Astrocyte (in vitro differentiated cells and primary cell): ENCODE measurements around the gene RMND5B. TPM values are rescaled to one million over a fixed set of nuclear protein-coding genes. Genes with fewer than 3 reads are reported as not detected.

Experiments
- DNase-seq: peaks from one replicate; pipeline ENCODE4 v3.0.0-alpha.2; 2010; ENCODE audit warnings: low read depth
- FAIRE-seq: peaks from 2 replicates; lab custom pipeline; 2011; peaks lifted over from hg19 to GRCh38; lab: Jason Lieb, UNC
- H2AFZ ChIP-seq: 2 replicates; pipeline ENCODE4 v1.6.0; 2012; ENCODE audit warnings: low read depth, low read length, inconsistent platforms
- H3K27ac ChIP-seq: 2 replicates; pipeline ENCODE4 v1.5.1; 2011; ENCODE audit warnings: low read depth, low read length, inconsistent platforms
- H3K27me3 ChIP-seq: 2 replicates; pipeline ENCODE4 v1.6.0; 2011; ENCODE audit warnings: low read length, inconsistent platforms; ENCODE audit not compliant: insufficient read depth
- H3K36me3 ChIP-seq: 2 replicates; pipeline ENCODE4 v1.5.1; 2011; ENCODE audit warnings: low read length, inconsistent platforms; ENCODE audit not compliant: insufficient read depth
- H3K4me1 ChIP-seq: 2 replicates; pipeline ENCODE4 v1.5.1; 2011; ENCODE audit warnings: low read length, inconsistent platforms; ENCODE audit not compliant: insufficient read depth
- H3K4me2 ChIP-seq: 2 replicates; pipeline ENCODE4 v1.6.0; 2012; ENCODE audit warnings: low read length, inconsistent platforms
- H3K4me3 ChIP-seq: 2 replicates; pipeline ENCODE4 v1.5.1; 2011; ENCODE audit warnings: low read depth, mild to moderate bottlenecking, low read length, inconsistent platforms; ENCODE audit not compliant: insufficient read depth
- H3K79me2 ChIP-seq: 2 replicates; pipeline ENCODE4 v1.6.0; 2012; ENCODE audit warnings: mild to moderate bottlenecking, low read length, inconsistent platforms; ENCODE audit not compliant: insufficient read depth
- H3K9ac ChIP-seq: 2 replicates; pipeline ENCODE4 v1.6.0; 2012; ENCODE audit warnings: mild to moderate bottlenecking, low read length, inconsistent platforms
- H3K9me3 ChIP-seq: 2 replicates; pipeline ENCODE4 v1.5.1; 2012; ENCODE audit warnings: low read depth, mild to moderate bottlenecking, low read length, inconsistent platforms; ENCODE audit not compliant: insufficient read depth
- H4K20me1 ChIP-seq: 2 replicates; pipeline ENCODE4 v1.6.0; 2012; ENCODE audit warnings: low read length, inconsistent platforms; ENCODE audit not compliant: insufficient read depth
- H3K27ac Mint-ChIP-seq: one replicate; pipeline ENCODE4 v1.8.0; 2021; ENCODE audit warnings: mild to moderate bottlenecking, mixed read lengths; ENCODE audit not compliant: unreplicated experiment
- H3K27me3 Mint-ChIP-seq: one replicate; pipeline ENCODE4 v1.8.0; 2021; ENCODE audit warnings: low read depth, mixed read lengths; ENCODE audit not compliant: unreplicated experiment
- H3K36me3 Mint-ChIP-seq: one replicate; pipeline ENCODE4 v1.8.0; 2021; ENCODE audit warnings: low read depth, mixed read lengths; ENCODE audit not compliant: unreplicated experiment
- H3K4me1 Mint-ChIP-seq: one replicate; pipeline ENCODE4 v1.8.0; 2021; ENCODE audit warnings: low read depth, mixed read lengths; ENCODE audit not compliant: unreplicated experiment
- H3K4me3 Mint-ChIP-seq: one replicate; pipeline ENCODE4 v1.8.0; 2021; ENCODE audit warnings: mild to moderate bottlenecking, moderate library complexity, mixed read lengths; ENCODE audit not compliant: unreplicated experiment
- H3K9me3 Mint-ChIP-seq: one replicate; pipeline ENCODE4 v1.8.0; 2021; ENCODE audit warnings: mild to moderate bottlenecking, mixed read lengths; ENCODE audit not compliant: unreplicated experiment
- EZH2 ChIP-seq: IDR thresholded peaks from 2 replicates; pipeline ENCODE4 v1.6.1; 2012; ENCODE audit warnings: mild to moderate bottlenecking, low read length, inconsistent platforms; ENCODE audit not compliant: insufficient read depth
- total RNA-seq: library from RNA; stranded (reverse); gene quantifications from 2 replicates; pipeline ENCODE4 v1.2.1, GENCODE V29; 2021
- TF ChIP-seq, protein P1 (sequence below): IDR thresholded peaks from 2 replicates; pipeline ENCODE4 v1.5.1; 2011; ENCODE audit warnings: low read depth, mild to moderate bottlenecking, inconsistent platforms, low read length, moderate library complexity; ENCODE audit not compliant: insufficient read depth

The RMND5B gene
- total RNA-seq, 1 donor from 2014 or later = 14.3 TPM

DNA sequence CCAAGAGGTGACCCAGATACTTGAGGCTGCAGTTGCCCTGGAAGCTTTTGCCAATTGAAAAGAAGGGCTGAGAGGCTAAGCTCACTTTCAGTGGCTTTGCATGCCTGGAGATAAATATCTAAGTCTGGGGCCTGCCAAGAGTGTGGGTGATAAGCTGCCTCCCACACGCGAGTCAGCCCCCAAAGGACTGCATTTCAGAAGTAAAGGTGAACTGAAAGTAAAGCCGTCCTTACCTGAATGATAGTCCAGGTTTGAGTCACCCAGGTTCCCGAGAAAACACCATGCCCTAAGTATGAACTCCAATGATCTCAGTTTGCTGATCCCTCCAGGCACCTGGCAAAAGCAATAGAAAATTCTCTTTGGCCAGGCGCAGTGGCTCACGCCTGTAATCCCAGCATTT, 40.0 kb upstream of the RMND5B start:
- Histone ChIP-seq H3K27me3 (no peaks in the 10 kb centered on the region), H3K4me3 (no peak overlapping the region), H3K27ac (no peak overlapping the region), H3K79me2 (no peaks in the 10 kb centered on the region), H2AFZ (no peak overlapping the region), H3K36me3 (no peaks in the 10 kb centered on the region), H4K20me1 (no peaks in the 10 kb centered on the region), H3K4me1 (no peaks in the 10 kb centered on the region), H3K4me2 (no peak overlapping the region), H3K9ac (no peak overlapping the region), H3K9me3 (peaks cover 3% of the 10 kb centered on the region)
- TF ChIP-seq EZH2 = no peak
- TF ChIP-seq, protein P1, sequence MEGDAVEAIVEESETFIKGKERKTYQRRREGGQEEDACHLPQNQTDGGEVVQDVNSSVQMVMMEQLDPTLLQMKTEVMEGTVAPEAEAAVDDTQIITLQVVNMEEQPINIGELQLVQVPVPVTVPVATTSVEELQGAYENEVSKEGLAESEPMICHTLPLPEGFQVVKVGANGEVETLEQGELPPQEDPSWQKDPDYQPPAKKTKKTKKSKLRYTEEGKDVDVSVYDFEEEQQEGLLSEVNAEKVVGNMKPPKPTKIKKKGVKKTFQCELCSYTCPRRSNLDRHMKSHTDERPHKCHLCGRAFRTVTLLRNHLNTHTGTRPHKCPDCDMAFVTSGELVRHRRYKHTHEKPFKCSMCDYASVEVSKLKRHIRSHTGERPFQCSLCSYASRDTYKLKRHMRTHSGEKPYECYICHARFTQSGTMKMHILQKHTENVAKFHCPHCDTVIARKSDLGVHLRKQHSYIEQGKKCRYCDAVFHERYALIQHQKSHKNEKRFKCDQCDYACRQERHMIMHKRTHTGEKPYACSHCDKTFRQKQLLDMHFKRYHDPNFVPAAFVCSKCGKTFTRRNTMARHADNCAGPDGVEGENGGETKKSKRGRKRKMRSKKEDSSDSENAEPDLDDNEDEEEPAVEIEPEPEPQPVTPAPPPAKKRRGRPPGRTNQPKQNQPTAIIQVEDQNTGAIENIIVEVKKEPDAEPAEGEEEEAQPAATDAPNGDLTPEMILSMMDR = no peak
- H3K27ac Mint-ChIP-seq = no peak overlapping the region
- DNase-seq (no peak), FAIRE-seq (no peak)
- H3K4me1 Mint-ChIP-seq = no peaks in the 10 kb centered on the region
- peaks cover 8% of the 10 kb centered on the region for H3K27me3 Mint-ChIP-seq
- H3K36me3 Mint-ChIP-seq = no peaks in the 10 kb centered on the region
- peaks cover 11% of the 10 kb centered on the region for H3K9me3 Mint-ChIP-seq
- H3K4me3 Mint-ChIP-seq = no peak overlapping the region

DNA sequence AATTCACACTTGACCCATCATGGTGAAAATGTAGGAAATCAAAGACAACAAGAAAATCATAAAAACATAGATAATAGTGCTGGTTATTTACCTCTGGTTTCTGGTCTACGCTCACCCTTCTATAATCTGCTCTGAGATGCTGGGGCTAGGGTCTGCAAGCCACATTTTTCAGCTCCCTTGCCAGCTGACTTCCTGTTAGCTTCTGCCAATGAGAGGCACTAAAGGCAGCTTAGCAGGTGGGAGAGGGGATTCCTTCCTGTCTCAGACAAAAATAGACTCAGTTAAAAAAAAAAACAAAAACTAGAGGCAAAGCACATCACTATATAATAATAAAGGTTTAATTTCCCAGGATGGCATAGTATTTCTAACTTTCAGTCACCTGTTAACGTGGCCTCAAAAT, 37.7 kb upstream of the RMND5B start:
- H3K4me2 ChIP-seq = no peak overlapping the region
- no peaks in the 10 kb centered on the region for H3K4me1 ChIP-seq
- Mint-ChIP-seq H3K27me3 (peaks cover 16% of the 10 kb centered on the region), H3K9me3 (peaks cover 13% of the 10 kb centered on the region), H3K4me1 (no peaks in the 10 kb centered on the region), H3K27ac (no peak overlapping the region), H3K36me3 (no peaks in the 10 kb centered on the region), H3K4me3 (no peak overlapping the region)
- H4K20me1 ChIP-seq = no peaks in the 10 kb centered on the region
- no peaks in the 10 kb centered on the region for H3K27me3 ChIP-seq
- no peak overlapping the region for H2AFZ ChIP-seq
- no peak overlapping the region for H3K27ac ChIP-seq
- no peak for FAIRE-seq
- H3K4me3 ChIP-seq = no peak overlapping the region
- peaks cover 3% of the 10 kb centered on the region for H3K9me3 ChIP-seq
- no peak for TF ChIP-seq EZH2
- TF ChIP-seq, protein P1 = no peak
- no peak overlapping the region for H3K9ac ChIP-seq
- no peaks in the 10 kb centered on the region for H3K79me2 ChIP-seq
- H3K36me3 ChIP-seq = no peaks in the 10 kb centered on the region
- no peak for DNase-seq

DNA sequence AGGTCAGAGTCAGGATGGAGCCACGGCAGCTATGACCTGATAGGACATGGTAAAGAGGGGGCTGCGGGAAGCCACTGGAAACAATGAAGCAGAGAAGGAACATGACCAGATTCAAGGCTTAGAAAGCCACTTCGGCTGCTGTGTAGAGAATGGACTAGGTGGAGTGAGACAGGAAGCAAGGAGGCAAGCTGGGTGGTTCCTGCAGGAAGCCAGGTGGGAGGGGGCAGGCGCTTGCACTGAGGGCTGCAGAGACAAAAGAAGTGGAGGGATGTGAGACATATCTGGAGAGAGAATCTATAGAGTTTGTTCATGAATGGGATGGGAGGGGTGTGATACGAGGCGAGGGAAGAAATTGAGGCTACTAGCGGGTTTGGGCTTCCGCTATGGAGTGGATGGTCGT, 36.5 kb upstream of the RMND5B start:
- Mint-ChIP-seq H3K4me1 (no peaks in the 10 kb centered on the region), H3K4me3 (no peak overlapping the region), H3K9me3 (peaks cover 13% of the 10 kb centered on the region), H3K36me3 (no peaks in the 10 kb centered on the region), H3K27me3 (peaks cover 16% of the 10 kb centered on the region), H3K27ac (no peak overlapping the region)
- TF ChIP-seq, protein P1 = no peak
- no peak for TF ChIP-seq EZH2
- Histone ChIP-seq H3K27ac (no peak overlapping the region), H3K4me2 (no peak overlapping the region), H3K9me3 (peaks cover 3% of the 10 kb centered on the region), H3K36me3 (no peaks in the 10 kb centered on the region), H3K79me2 (no peaks in the 10 kb centered on the region), H3K4me3 (no peak overlapping the region), H3K9ac (no peak overlapping the region), H4K20me1 (no peaks in the 10 kb centered on the region), H3K27me3 (no peaks in the 10 kb centered on the region), H3K4me1 (no peaks in the 10 kb centered on the region), H2AFZ (no peak overlapping the region)
- no peak for DNase-seq
- no peak for FAIRE-seq
